ENCODE measurements around the gene EXOC3L2.

The EXOC3L2 gene

DNA sequence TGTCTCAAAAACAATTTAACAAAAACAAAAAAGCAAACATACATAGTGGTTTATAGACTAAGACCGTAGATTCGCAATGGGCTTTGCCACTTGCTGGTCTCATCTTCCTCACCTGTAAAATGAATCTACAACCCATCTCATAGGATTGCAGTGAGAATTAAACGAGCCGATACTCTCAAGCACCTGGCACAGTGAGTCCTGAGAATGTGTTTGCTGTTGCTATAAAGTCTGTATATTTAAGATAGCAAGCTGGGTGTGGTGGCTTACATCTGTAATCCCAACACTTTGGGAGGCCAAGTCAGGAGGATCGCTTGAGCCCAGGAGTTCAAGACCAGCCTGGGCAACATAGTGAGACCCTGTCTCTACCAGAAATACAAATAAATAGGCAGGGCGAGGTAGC, 22.5 kb downstream of the EXOC3L2 start:
- DNase-seq, result no peak

DNA sequence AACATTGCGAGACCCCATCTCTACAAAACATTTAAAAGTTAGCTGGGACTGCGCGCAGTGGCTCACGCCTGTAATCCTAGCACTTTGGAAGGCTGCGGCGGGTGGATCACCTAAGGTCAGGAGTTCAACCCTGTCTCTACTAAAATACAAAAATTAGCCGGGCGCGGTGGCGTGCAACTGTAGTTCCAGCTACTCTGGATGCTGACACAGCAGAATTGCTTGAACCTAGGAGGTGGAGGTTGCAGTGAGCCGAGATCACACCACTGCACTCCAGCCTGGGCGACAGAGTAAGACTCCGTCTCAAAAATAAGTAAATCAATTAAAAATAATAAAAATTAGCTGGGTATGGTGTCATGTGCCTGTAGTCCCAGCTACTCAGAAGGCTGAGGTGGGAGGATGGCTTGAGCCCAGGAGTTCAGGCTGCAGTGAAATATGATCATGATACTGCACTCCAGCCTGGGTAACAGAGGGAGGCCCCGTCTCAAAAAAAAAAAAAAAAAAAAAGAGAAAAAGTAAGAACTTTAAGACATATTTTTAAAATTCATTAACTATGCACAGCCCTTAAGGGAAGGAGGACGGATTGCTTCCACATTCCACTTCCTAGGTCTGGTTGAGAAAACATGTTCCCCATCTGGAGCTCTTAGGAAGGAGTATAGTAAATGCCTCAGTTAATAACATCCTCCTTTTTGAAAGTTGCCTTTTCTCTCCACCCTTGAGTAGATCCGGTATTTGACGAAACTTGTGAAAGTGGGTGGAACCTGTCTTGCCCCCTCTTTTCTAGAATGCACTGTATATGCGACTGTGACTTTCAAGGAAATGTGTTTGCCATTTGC, 26.1 kb downstream of the EXOC3L2 start:
- DNase-seq, result no peak

DNA sequence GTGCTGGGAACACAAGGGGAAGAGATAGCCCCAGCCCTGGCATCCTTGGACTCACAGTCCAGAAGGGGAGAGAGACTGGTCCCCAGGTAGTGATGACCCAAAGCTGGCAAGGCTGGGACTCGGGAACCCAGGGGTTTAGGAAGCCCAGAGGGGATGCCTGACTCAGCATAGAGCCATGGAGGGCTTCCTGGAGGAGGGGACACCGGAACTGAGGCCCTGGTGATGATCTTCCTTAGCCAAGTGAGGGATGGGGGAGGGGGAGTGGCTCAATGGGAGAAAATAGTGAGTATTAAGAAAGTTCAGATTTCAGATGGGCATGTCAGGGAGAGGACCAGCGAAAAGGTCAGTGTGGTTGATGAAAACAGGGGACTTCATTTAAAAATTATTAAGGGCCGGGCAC, 26.8 kb downstream of the EXOC3L2 start:
- no peak for DNase-seq

DNA sequence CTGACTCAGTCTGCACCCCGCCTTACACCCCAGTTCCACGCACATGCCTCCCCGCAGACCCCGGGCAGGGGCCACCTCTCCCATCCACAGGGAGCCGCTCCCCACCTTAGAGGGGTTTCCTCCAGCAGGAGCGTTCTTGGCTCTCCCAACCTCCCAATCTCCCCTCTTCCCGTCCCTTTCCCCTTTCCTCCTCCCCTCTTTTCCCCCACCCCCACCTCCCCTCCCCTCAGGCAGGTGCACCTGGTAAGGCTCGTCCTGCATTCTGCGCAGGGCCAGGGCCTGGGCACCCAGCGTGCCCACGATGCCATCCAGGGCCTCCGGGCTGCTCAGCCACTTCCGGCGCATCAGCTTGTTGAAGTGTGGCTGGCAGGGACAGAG, 27.3 kb downstream of the EXOC3L2 start:
- DNase-seq, result no peak

DNA sequence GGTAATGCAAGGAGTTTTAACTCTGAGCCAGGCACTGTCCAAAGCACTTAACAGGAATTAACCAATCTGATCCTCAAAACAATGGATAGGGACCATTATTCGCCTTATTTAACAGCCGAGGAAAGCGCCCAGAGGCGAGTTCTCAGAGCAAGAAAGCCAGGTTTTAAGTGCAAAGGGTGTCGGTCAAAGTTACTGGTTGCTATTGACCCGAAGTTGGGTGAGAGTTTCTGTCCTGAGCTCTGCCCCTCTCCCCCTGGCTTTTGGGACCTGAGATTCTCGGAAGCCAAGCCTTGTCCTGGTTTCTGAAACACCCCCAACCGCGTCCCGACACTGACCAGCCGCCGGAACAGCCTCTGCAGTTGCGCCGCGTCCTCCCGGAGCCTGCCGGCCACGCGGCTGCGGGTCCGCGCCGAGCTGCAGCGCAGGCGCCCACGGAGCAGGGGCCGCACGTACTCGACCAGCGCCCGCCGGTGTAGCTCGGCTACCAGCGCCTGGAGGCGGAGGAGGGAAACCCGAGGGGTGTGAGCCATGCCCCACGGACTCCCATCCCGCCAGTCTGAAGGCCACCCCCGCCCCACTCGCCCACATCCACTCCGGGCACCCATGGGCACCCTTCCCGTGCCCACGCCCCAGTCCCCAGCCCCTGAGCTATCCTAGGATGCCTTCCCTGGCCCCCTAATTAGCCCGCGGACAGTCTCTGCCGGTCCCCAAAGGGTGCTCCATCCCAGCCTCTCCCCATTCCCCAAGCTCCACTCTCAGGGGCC, 27.8 kb downstream of the EXOC3L2 start:
- no peak for DNase-seq

DNA sequence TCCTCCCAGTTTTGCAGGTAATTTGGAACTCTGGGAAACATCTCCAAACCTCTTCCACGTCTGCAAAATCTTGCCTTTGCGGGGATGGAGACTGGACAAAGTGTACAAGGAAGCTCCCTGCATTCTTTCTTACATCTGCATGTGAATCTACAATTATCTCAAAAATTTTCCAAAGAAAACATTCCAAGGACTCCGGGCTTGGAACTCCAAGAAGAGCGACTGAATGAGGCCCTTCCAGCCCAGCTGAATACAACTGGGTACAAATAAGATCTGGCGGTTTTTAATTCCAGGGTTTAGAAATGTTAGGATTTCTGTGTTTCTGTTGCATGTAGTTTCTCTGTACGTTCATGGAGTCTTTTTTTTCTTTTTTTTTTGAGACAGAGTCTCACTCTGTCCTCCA, 28.5 kb downstream of the EXOC3L2 start:
- DNase-seq, result no peak

DNA sequence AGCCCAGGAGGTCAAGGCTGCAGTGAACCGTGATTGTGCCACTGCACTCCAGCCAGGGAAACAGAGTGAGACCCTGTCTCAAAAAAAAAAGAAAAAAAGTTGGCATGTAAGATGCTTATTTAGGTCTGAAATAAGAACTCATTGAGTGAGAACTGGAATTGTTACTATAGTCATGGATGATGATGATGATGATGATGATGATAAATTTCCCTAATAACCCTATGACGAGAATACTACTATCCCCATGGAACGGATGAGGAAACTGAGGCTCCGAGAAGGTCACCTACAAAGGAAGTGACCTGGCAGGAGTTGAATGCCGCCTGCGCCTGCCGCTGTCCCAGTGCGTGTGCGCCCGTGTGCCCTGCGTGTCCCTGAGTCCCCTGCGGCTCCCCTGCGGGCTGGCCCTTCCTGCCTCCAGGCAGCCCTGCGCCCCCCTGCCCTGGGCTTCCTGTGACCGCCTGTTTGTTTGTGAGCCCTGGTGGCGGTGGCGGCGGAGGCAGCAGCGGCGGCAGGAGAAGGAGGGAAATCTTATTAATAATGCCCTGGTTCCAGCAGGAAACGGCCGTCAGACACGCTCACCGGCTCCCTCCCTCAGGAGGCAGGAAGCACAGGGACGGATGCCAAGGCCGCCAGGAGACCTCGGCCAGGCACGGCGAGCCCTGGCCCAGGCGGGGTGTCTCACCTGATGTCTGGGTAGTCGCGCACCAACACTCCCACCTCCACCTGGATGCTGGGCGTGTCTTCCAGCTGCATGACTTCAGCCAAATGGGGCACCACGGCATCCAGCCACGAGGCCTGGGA, 29.6 kb downstream of the EXOC3L2 start:
- no peak for DNase-seq

DNA sequence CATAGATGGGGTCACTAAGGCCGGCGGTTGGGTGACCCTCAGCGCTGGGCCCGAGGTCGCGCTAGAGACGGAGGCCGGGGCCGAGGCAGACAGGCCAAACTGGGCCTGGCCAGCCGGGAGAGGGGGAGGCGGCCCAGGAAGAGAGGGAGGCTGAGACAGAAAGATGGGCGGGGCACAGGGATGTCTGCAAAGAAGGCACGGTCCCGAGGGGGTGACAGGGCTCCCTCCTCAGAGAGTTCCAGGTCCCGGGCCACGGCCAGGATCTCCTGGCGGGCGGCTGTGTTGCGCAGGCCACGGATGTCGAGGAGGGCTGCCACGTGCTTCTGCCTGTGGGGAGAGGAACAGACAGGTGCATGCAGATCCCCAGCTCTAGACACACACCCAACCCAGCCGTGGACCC, 32.2 kb downstream of the EXOC3L2 start:
- DNase-seq, result no peak

DNA sequence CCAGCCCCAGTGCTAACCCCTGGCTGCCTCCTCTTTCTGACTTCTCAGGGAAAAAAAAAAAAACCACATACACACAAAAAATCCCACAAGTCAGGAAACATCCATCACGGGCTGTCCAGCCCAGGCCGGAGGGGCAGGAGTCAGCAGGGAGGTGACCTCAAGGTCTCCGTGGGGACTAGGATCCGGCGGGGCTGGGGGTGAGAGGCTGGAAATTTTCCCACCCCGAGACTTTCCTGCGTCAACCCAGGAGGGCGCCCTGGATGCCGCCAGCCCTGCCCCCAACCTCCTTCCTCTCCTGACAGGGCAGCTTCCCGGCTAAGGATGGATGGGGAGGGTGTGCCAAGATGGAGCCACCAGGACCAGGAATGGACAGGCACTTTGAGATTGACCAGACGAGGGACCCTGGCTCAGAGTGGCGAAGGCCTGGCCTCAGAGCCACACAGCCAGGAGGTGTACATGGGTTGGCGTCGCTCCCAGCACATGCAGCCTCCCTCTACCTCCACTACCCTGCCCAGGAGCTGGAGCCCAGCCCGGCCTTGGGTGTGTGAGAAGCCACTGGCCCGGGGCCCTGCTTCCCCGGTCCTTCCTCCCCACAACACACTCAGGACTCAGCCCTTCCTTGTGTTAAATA, 33.3 kb downstream of the EXOC3L2 start:
- no peak for DNase-seq

DNA sequence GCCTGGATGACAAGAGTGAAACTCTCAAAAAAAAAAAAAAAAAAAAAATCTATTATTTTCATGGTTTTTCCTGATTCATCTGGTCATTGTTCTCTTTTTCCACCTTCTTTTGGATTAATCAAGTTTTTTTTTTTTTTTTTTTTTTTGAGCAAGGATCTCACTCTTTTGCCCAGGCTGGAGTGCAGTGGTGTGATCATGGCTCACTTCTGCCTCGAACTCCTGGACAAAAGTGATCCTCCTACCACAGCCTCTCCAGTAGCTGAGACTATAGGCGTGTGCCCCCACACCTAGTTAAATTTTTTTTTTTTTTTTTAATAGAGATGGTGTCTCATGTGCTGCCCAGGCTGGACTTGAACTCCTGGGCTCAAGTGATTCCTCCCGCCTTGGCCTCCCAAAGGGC, 38.9 kb downstream of the EXOC3L2 start:
- no peak for DNase-seq

DNA sequence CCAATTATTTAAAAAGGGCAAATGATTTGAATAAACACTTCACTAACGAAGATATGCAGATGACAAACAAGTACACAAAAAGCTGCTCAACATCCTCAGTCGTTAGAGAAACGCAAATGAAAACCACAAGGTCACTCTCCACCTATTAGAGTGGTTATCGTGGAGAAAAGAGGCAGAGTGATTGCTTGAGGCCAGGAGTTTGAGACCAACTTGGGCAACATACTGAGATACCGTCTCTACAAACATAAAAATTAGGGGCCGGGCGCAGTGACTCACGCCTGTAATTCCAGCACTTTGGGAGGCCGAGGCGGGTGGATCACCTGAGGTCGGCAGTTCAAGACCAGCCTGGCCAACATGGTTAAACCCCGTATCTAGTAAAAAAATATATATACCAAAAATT, 39.4 kb downstream of the EXOC3L2 start:
- DNase-seq, result no peak

DNA sequence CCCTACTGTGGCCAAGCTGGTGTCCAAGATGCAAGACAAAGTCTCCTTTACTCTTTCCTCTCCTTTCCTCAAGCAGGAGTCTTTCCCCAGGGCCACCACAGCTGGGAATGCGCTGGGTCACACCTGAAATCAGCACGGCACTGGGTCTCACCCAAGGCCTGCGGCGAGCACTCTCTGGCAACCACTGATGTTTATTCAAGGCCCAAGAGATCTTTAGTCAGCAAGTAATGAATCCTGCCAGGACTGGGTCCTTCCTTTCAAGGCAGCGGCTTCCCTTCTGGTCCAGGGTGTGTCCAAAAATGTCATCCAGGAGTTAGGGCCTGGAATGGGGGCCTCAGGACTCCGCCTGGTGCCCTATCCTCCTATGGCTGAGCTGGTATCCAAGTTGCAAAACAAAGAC, 42.6 kb downstream of the EXOC3L2 start:
- DNase-seq, result no peak

DNA sequence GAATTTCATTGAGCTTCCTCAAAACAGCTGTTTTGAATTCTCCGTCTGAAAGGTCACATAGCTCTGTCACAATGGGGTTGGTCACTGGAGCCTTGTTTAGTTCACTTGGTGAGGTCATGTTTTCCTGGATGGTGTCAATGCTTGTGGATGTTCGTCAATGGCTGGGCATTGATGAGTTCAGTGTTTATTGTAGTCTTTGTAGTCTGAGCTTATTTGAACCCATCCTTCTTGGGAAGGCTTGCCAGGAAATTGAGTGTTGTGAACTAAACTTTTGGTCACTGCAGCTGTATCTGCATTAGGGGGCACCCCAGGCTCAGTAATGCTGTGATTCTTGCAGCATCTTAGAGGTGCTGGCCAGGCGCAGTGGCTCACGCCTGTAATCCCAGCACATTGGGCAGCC, 44.6 kb downstream of the EXOC3L2 start:
- DNase-seq, result peak in 22 of 51 donors; percentile 0 to 71 (median 19)

DNA sequence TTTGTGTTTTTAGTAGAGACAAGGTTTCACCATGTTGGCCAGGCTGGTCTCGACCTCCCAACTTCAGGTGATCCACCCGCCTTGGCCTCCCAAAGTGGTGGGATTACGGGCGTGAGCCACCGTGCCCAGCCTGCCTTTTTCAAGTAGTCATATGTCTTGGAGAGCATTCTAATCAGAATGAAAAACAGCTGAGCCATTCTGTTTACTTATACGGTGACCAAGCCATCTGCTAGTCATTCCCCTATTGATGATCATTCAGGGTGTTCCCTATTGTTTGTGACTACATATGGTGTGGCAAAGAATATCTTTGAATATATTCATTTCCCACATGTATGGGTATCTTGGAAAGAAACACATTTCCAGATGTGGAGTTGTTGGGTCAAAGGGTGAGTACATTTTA, 49.4 kb downstream of the EXOC3L2 start:
- no peak for DNase-seq

DNA sequence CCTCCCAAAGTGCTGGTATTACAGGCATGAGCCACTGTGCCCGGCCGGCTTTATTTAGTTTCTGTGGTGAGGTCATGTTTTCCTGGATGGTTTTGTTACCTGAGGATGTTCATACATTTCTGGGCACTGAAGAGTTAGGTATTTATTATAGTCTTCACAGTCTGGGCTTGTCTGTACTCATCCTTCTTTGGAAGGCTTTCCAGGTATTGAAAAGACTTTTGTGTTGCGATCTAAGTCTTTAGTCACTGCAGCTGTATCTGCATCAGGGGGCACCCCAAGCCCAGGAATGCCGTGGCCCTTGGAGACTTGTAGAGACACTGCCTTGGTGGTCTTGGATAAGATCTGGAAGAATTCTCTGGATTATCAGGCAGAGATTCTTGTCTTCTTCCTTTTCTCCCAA, 53.8 kb downstream of the EXOC3L2 start:
- no peak for DNase-seq

DNA sequence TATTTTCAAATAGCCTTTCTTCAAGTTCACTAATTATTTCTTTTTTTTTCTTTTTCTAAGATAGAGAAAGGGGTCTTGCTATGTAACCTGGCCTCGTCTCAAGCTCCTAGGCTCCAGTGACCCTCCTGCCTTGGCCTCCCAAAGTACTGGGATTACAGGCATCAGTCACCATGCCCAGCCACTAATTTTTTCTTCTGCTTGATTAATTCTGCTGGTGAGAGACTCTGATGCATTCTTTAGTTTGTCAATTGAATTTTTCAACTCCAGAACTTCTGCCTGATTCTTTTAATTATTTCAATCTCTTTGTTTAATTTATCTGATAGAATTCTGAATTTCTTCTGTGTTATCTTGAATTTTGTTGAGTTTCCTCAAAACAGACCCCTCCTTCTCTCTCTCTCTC, 55.2 kb downstream of the EXOC3L2 start:
- DNase-seq, result no peak

DNA sequence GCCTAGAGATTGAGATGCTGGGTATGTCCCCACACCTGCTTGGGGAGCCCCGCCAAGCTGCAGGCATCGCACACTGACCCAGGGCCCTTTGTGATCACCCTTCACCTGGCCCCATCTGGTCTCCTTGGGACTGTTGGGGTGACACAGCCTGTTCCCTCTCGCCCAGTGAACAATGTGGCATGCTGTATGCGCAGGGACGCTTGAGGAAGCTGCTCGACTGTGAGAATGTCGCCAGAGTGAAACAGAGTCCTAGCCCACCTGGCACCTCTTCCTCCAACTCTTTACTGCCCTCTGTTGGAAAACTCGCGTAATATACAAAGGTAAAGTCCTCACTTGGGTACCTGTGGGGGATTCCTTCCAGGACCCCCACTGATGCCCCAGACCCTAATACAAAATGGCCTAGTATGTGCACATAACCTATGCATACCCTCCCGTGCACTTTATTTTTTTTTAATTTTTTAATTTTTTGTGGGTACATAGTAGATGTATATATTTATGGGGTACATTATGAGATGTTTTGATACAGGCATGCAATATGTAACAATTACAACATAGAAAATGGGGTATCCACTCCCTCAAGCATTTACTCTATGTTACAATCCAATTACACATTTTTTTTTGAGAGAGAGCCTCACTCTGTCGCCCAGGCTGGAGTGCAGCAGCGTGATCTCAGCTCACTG, 57.6 kb downstream of the EXOC3L2 start:
- DNase-seq, result no peak

DNA sequence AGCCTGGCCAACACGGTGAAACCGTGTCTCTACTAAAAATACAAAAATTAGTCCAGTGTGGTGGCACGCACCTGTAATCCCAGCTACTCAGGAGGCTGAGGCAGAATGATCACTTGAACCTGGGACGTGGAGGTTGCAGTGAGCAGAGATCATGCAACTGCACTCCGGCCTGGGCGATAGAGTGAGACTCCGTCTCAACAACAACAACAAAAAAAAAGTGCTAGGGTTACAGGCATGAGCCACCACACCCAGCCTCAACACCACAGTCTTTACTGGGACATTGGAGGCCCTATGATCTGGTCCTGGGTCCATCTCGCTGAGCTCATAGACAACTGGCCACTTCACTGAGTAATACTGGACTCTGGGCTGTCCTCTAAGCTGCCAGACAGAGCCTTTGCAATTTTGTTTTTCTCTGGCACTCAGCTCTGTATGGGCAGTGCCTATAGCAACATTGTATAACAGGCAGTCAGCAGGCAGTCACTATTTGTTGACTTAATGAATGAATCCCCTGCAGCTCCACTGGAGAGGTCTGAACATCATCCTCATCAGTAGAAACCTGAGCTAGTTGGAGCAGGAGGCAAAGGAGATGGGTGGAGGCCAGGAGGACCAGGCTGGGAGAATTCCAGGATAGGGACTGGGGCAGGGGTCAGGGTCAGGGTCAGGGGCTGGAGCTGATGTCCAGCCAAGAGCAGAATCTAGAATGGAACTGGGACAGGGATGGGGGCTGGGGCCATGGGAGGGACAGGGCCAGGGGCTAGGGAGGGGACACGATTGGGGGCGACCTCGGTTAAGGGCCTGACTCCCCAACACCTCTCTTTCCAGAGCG, 58.5 kb downstream of the EXOC3L2 start:
- DNase-seq, result no peak

DNA sequence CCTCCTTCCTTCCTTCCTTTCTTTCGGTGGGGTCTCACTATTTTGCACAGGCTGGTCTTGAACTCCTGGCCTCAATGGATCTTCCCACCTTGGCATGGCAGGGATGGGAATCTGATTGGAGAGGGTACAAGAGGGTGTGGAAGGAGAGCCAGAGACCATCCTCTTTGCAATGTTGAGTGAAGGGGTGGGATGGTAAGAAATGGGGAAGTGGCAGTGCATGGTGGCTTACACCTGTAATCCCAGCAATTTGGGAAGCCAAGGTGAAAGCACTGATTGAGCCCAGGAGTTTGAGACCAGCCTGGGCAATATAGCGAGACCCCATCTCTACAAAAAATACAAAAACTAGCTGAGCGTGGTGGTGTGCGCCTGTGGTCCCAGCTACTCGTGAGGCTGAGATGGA, 61.1 kb downstream of the EXOC3L2 start:
- no peak for DNase-seq

DNA sequence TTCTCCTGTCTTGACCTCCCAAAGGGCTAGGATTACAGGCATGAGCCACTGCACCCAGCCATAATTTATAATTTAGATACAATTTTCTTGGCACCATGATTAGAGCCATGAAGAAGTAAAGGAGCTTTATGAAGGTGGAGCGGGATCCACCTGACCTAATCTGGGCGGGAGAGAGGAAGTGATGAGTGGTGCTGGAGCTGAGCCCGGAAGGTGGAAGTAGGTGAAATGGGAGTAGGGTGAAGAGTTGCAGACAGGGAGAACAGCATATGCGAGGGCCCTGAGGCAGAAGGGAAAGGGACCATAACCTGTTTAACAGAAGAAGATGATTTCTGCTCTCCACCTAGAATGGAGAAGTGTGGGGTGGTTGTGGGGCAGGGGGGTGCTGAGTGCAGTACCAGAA, 62.4 kb downstream of the EXOC3L2 start:
- no peak for DNase-seq

Measured in hypothalamus (tissue), 51 donors.